ENCODE measurements around the gene ZC3H15.

DNA sequence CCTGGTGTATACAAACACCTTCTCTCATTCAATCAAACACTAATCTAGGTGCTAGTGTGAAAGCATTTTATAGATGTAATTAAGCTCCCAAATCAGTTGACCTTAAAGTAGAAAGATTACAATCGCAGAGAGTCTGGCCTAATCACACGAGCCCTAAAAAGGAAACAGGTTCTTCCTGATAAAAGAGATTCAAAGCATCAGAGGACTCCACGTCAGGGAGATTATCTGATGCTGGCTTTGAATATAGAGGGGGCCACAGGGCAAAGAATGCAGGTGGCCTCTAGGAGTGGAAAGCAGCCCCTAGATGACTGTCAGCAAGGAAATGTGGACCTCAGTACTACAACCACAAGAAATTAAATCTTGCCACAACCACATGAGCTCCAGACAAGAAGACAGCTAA lies 28.2 kb upstream of the ZC3H15 start:
- TF ChIP-seq CTCF (IDR thresholded peaks at IDR 0.05) (no peak), POLR2A (IDR thresholded peaks at IDR 0.05) (no peak)

Data from right lobe of liver (tissue), 4 donors.